Left ventricle myocardium inferior (tissue), 1 donor: Measurements from ENCODE around the gene OPCML. TPM values are rescaled to one million over a fixed set of nuclear protein-coding genes. Genes with fewer than 3 reads are reported as not detected.
"Not testable (repeated sequence)": the region's sequence is repeated elsewhere in the genome, so short reads cannot be mapped to it uniquely, and the experiment has no call there.

Experiments
- DNase-seq: peaks from one replicate; pipeline ENCODE4 v3.0.0-alpha.2; 2020
- H3K27ac ChIP-seq: fragments of 200-600 bp; replicated peaks from 2 replicates; pipeline ENCODE4 v1.8.0; 2021
- H3K27me3 ChIP-seq: fragments of 200-600 bp; 2 replicates; pipeline ENCODE4 v1.8.0; 2021; ENCODE audit warnings: low read depth
- H3K36me3 ChIP-seq: fragments of 200-600 bp; 2 replicates; pipeline ENCODE4 v1.8.0; 2021
- H3K4me1 ChIP-seq: fragments of 200-600 bp; 2 replicates; pipeline ENCODE4 v1.8.0; 2021
- H3K4me3 ChIP-seq: fragments of 200-600 bp; 2 replicates; pipeline ENCODE4 v1.8.0; 2021; ENCODE audit warnings: mild to moderate bottlenecking, moderate library complexity
- H3K9me3 ChIP-seq: fragments of 200-600 bp; replicated peaks from 2 replicates; pipeline ENCODE4 v1.8.0; 2021
- CTCF ChIP-seq: fragments of 200-600 bp; IDR thresholded peaks from 2 replicates; pipeline ENCODE4 v1.8.0; 2021; ENCODE audit warnings: antibody characterized with exemption, mild to moderate bottlenecking, borderline replicate concordance
- intact Hi-C: fragments of 100-400 bp; cut with micrococcal nuclease; formaldehyde crosslinking; loops from one replicate; pipeline ENCODE4 v1.11.0; 2022
- total RNA-seq: library from RNA; stranded (reverse); fragmentation: NEBNext Ultra II Directional; extraction: Animal tissue kit (Norgen Biotek cat#: 25700); gene quantifications from one replicate; pipeline ENCODE4 v1.2.1, GENCODE V29; 2021
- donor health status: DM: no; HTN: yes; CAD: no; lungs with severe emphysema.

Gene OPCML
- total RNA-seq, 1 donor from 2014 or later, result 0.63 TPM

- intact Hi-C loops, result no loop called here
- no peaks in the 10 kb centered on the region for H3K4me1 ChIP-seq
- no peak for DNase-seq
- H3K36me3 ChIP-seq, result no peaks in the 10 kb centered on the region
- no peak for TF ChIP-seq CTCF
- H3K4me3 ChIP-seq, result no peak overlapping the region
- H3K27me3 ChIP-seq, result peaks cover 32% of the 10 kb centered on the region
- H3K9me3 ChIP-seq, result peaks cover 24% of the 10 kb centered on the region
- no peak overlapping the region for H3K27ac ChIP-seq
Measured at GRCh38 chr11:132395434-132395833, 1136.9 kb downstream of the OPCML start.

- H3K27ac ChIP-seq, result no peak overlapping the region
- no peak for DNase-seq
- no peaks in the 10 kb centered on the region for H3K27me3 ChIP-seq
- TF ChIP-seq CTCF, result no peak
- H3K4me3 ChIP-seq, result no peak overlapping the region
- H3K9me3 ChIP-seq, result peaks cover 20% of the 10 kb centered on the region
- no peaks in the 10 kb centered on the region for H3K4me1 ChIP-seq
- H3K36me3 ChIP-seq, result no peaks in the 10 kb centered on the region
- intact Hi-C loops, result no loop called here
Measured at GRCh38 chr11:132379540-132379939, 1152.8 kb downstream of the OPCML start.

GRCh38 chr11:132373405-132374143 is 1158.7 kb downstream of the OPCML start:
- Histone ChIP-seq H3K36me3 (no peaks in the 10 kb centered on the region), H3K4me1 (no peaks in the 10 kb centered on the region), H3K4me3 (no peak overlapping the region), H3K27me3 (no peaks in the 10 kb centered on the region), H3K9me3 (no peaks in the 10 kb centered on the region), H3K27ac (no peak overlapping the region)
- intact Hi-C loops, result no loop called here
- no peak for TF ChIP-seq CTCF
- DNase-seq, result no peak

- H3K4me3 ChIP-seq, H3K36me3 ChIP-seq, intact Hi-C loops, DNase-seq, H3K27me3 ChIP-seq, H3K27ac ChIP-seq, H3K4me1 ChIP-seq, H3K9me3 ChIP-seq: not testable (repeated sequence)
Measured at GRCh38 chr11:132370114-132370513, 1162.2 kb downstream of the OPCML start.

- TF ChIP-seq CTCF, result no peak
- Histone ChIP-seq H3K4me3 (no peak overlapping the region), H3K9me3 (no peaks in the 10 kb centered on the region), H3K27ac (no peak overlapping the region), H3K4me1 (no peaks in the 10 kb centered on the region), H3K36me3 (no peaks in the 10 kb centered on the region), H3K27me3 (no peaks in the 10 kb centered on the region)
- no peak for DNase-seq
- intact Hi-C loops, result no loop called here
Measured at GRCh38 chr11:132367293-132367692, 1165.0 kb downstream of the OPCML start.

- H3K4me3 ChIP-seq, result no peak overlapping the region
- no peaks in the 10 kb centered on the region for H3K9me3 ChIP-seq
- no peaks in the 10 kb centered on the region for H3K36me3 ChIP-seq
- DNase-seq, result no peak
- intact Hi-C loops, result no loop called here
- no peaks in the 10 kb centered on the region for H3K27me3 ChIP-seq
- H3K4me1 ChIP-seq, result no peaks in the 10 kb centered on the region
- TF ChIP-seq CTCF, result no peak
- H3K27ac ChIP-seq, result no peak overlapping the region
Measured at GRCh38 chr11:132365650-132366049, 1166.7 kb downstream of the OPCML start.
